IMR-90 (cell line): Measurements from ENCODE around the gene SMARCA2. TPM values are rescaled to one million over a fixed set of nuclear protein-coding genes. Genes with fewer than 3 reads are reported as not detected.

Experiments used
- ATAC-seq: fragments of 200-7000 bp; cut with Tn5 transposase; 2 replicates; pipeline ENCODE4 v1.9.1; 2020; ENCODE audit warnings: low read depth, mild to moderate bottlenecking, moderate library complexity
- BruUV-seq: library from RNA; stranded (reverse); fragments of 400-500 nt; replicated peaks from 2 replicates; lab custom pipeline; 2021; lab: Mats Ljungman, UMichigan
- CTCF ChIA-PET: fragments of 300-600 bp; formaldehyde crosslinking; extraction: SDS; loops from one replicate; lab custom pipeline; 2021; ENCODE audit warnings: antibody characterized with exemption; lab: Yijun Ruan, JAX
- POLR2A ChIA-PET: fragments of 300-600 bp; sonication (Branson Sonifier 250); formaldehyde crosslinking; loops from one replicate; lab custom pipeline; 2022; ENCODE audit warnings: antibody characterized with exemption; ENCODE audit not compliant: unreplicated experiment; lab: Charles Lee
- DNase-seq: peaks from one replicate; pipeline ENCODE4 v3.0.0; 2013
- H2AFZ ChIP-seq: replicated peaks from 2 replicates; pipeline ENCODE3; 2013; ENCODE audit warnings: low read length, mild to moderate bottlenecking; ENCODE audit not compliant: poor library complexity
- H2AK5ac ChIP-seq: 2 replicates; pipeline ENCODE4 v1.6.1; 2013; ENCODE audit warnings: low read depth, low read length, inconsistent platforms
- H2AK9ac ChIP-seq: replicated peaks from 2 replicates; pipeline ENCODE3; 2013; ENCODE audit warnings: mild to moderate bottlenecking, low read depth, low read length, moderate library complexity; ENCODE audit not compliant: poor library complexity
- H2BK120ac ChIP-seq: 2 replicates; pipeline ENCODE4 v1.6.1; 2013; ENCODE audit warnings: low read depth, low read length, inconsistent platforms
- H2BK15ac ChIP-seq: 3 replicates; pipeline ENCODE4 v1.6.1; 2013; ENCODE audit warnings: low read depth, low read length, inconsistent platforms
- H2BK20ac ChIP-seq: 2 replicates; pipeline ENCODE4 v1.6.1; 2013; ENCODE audit warnings: low read depth, mild to moderate bottlenecking, inconsistent platforms, low read length, moderate library complexity
- H2BK5ac ChIP-seq: 2 replicates; pipeline ENCODE4 v1.6.1; 2013; ENCODE audit warnings: mild to moderate bottlenecking, low read depth, low read length, inconsistent platforms; ENCODE audit not compliant: poor library complexity, severe bottlenecking
- H3K14ac ChIP-seq: replicated peaks from 2 replicates; pipeline ENCODE4 v1.6.1; 2013; ENCODE audit warnings: low read depth, low read length, inconsistent platforms
- H3K18ac ChIP-seq: 2 replicates; pipeline ENCODE4 v1.6.1; 2013; ENCODE audit warnings: low read depth, low read length, control low read depth
- H3K23ac ChIP-seq: 2 replicates; pipeline ENCODE4 v1.6.1; 2013; ENCODE audit warnings: low read depth, low read length, inconsistent platforms
- H3K27ac ChIP-seq: 2 replicates; pipeline ENCODE4 v1.5.1; 2013; ENCODE audit warnings: mild to moderate bottlenecking, control low read depth, low read length; ENCODE audit not compliant: insufficient read depth
- H3K27me3 ChIP-seq: 2 replicates; pipeline ENCODE4 v1.6.1; 2013; ENCODE audit warnings: low read length; ENCODE audit not compliant: control insufficient read depth, insufficient read depth
- H3K36me3 ChIP-seq: 2 replicates; pipeline ENCODE4 v1.6.1; 2013; ENCODE audit warnings: low read length, mixed read lengths; ENCODE audit not compliant: control insufficient read depth, insufficient read depth
- H3K4ac ChIP-seq: 2 replicates; pipeline ENCODE4 v1.6.1; 2013; ENCODE audit warnings: low read depth, low read length, inconsistent platforms
- H3K4me1 ChIP-seq: 2 replicates; pipeline ENCODE4 v1.6.1; 2013; ENCODE audit warnings: low read length, mixed read lengths; ENCODE audit not compliant: control insufficient read depth, insufficient read depth
- H3K4me2 ChIP-seq: 2 replicates; pipeline ENCODE4 v1.6.1; 2013; ENCODE audit warnings: low read depth, mild to moderate bottlenecking, control low read depth, low read length, moderate library complexity
- H3K4me3 ChIP-seq: 2 replicates; pipeline ENCODE4 v1.5.1; 2013; ENCODE audit warnings: low read depth, mild to moderate bottlenecking, control low read depth, low read length, moderate library complexity; ENCODE audit not compliant: insufficient read depth
- H3K56ac ChIP-seq: 2 replicates; pipeline ENCODE4 v1.6.1; 2013; ENCODE audit warnings: low read length, inconsistent platforms; ENCODE audit not compliant: insufficient read depth; ENCODE audit errors: extremely low read depth
- H3K79me1 ChIP-seq, 2 experiments: 2 replicates each; pipeline ENCODE4 v1.6.1; 2013; ENCODE audit warnings: low read length in 2 of 2, inconsistent platforms in 1 of 2, low read depth in 1 of 2
- H3K9ac ChIP-seq: 2 replicates; pipeline ENCODE4 v1.6.1; 2013; ENCODE audit warnings: low read depth, low read length, control low read depth
- H3K9me1 ChIP-seq: 2 replicates; pipeline ENCODE4 v1.6.1; 2013; ENCODE audit warnings: low read length, inconsistent platforms; ENCODE audit not compliant: insufficient read depth
- H3K9me3 ChIP-seq: 2 replicates; pipeline ENCODE4 v1.6.1; 2013; ENCODE audit warnings: low read length; ENCODE audit not compliant: control insufficient read depth, insufficient read depth
- H4K20me1 ChIP-seq: 2 replicates; pipeline ENCODE4 v1.6.1; 2013; ENCODE audit warnings: low read length, inconsistent platforms; ENCODE audit not compliant: insufficient read depth
- H4K5ac ChIP-seq: 2 replicates; pipeline ENCODE4 v1.6.1; 2013; ENCODE audit warnings: mild to moderate bottlenecking, low read depth, low read length, control low read depth
- H4K8ac ChIP-seq, 2 experiments: 2 replicates each; pipeline ENCODE4 v1.6.1; 2013; ENCODE audit warnings: low read depth in 2 of 2, low read length in 2 of 2, control low read depth in 1 of 2, inconsistent platforms in 1 of 2
- H4K91ac ChIP-seq: 2 replicates; pipeline ENCODE4 v1.6.1; 2013; ENCODE audit warnings: low read depth, low read length, inconsistent platforms; ENCODE audit not compliant: insufficient read depth
- BHLHE40 ChIP-seq: fragments of 150-350 bp; IDR thresholded peaks from 2 replicates; pipeline ENCODE4 v1.6.1; 2016; ENCODE audit warnings: mild to moderate bottlenecking, low read depth, low read length
- CHD1 ChIP-seq: IDR thresholded peaks from 2 replicates; pipeline ENCODE4 v1.6.1; 2012; ENCODE audit warnings: low read depth, low read length, improper control_type of control experiment
- ELK1 ChIP-seq: fragments of 150-350 bp; IDR thresholded peaks from 2 replicates; pipeline ENCODE4 v1.6.1; 2016; ENCODE audit warnings: low read depth, mild to moderate bottlenecking, low read length, moderate library complexity, borderline replicate concordance
- FOS ChIP-seq: fragments of 150-350 bp; IDR thresholded peaks from 2 replicates; pipeline ENCODE4 v1.6.1; 2016; ENCODE audit warnings: low read depth, low read length
- MAFK ChIP-seq: IDR thresholded peaks from 2 replicates; pipeline ENCODE4 v1.6.1; 2012; ENCODE audit warnings: low read depth, low read length, improper control_type of control experiment
- MXI1 ChIP-seq: IDR thresholded peaks from 2 replicates; pipeline ENCODE4 v1.6.1; 2012; ENCODE audit warnings: low read depth, mild to moderate bottlenecking, low read length, moderate library complexity, borderline replicate concordance
- NFE2L2 ChIP-seq: fragments of 150-350 bp; IDR thresholded peaks from 2 replicates; pipeline ENCODE4 v1.6.1; 2016; ENCODE audit warnings: low read depth, mild to moderate bottlenecking, low read length
- POLR2A ChIP-seq: IDR thresholded peaks from 2 replicates; pipeline ENCODE4 v1.6.1; 2012; ENCODE audit warnings: mild to moderate bottlenecking, low read depth, low read length
- RAD21 ChIP-seq: IDR thresholded peaks from 2 replicates; pipeline ENCODE4 v1.6.1; 2012; ENCODE audit warnings: low read length, improper control_type of control experiment
- RCOR1 ChIP-seq: IDR thresholded peaks from 2 replicates; pipeline ENCODE4 v1.6.1; 2012; ENCODE audit warnings: mild to moderate bottlenecking, low read length, improper control_type of control experiment; ENCODE audit not compliant: insufficient replicate concordance
- SMC3 ChIP-seq: fragments of 150-350 bp; IDR thresholded peaks from 2 replicates; pipeline ENCODE4 v1.6.1; 2016; ENCODE audit warnings: low read depth, mild to moderate bottlenecking, antibody characterized with exemption, low read length, moderate library complexity
- WGBS, 2 experiments: methylation state at CpG; one replicate each; pipeline versions ENCODE4 v1.1.5 to v1.1.7; 2013; ENCODE audit warnings: missing lambda C conversion rate in 2 of 2; ENCODE audit not compliant: insufficient read length in 1 of 2; ENCODE audit errors: extremely low coverage in 2 of 2; 5-methylcytosine and 5-hydroxymethylcytosine counted together
- dilution Hi-C: fragments of 300-500 bp; cut with HindIII; formaldehyde crosslinking; loops from one replicate; pipeline ENCODE4 v1.14.3; 2018; ENCODE audit warnings: low sequenced_read_pairs; ENCODE audit not compliant: unreplicated experiment
- in situ Hi-C: fragments of 300-500 bp; cut with MboI; formaldehyde crosslinking; loops from 3 replicates; pipeline ENCODE4 v1.14.3; 2019; ENCODE audit warnings: low sequenced_read_pairs, inconsistent platforms, mixed read lengths
- intact Hi-C: fragments of 100-400 bp; cut with micrococcal nuclease; formaldehyde crosslinking; loops from 2 replicates; pipeline ENCODE4 v1.10.0; 2022
- polyA plus RNA-seq, 3 experiments: library from polyadenylated mRNA; depleted of rRNA; stranded (reverse); fragments of >200 nt; gene quantifications; 2 replicates each; pipeline ENCODE4 v1.2.3, GENCODE V29; 2012; ENCODE audit warnings: low replicate concordance in 1 of 3
- total RNA-seq: library from RNA; depleted of rRNA; stranded (reverse); fragments of >200 nt; gene quantifications from 2 replicates; pipeline ENCODE4 v1.2.3, GENCODE V29; 2012
- TF ChIP-seq, protein P1 (sequence below): fragments of 150-350 bp; IDR thresholded peaks from 2 replicates; pipeline ENCODE4 v1.6.1; 2017; ENCODE audit warnings: mild to moderate bottlenecking, antibody characterized with exemption, low read length, low read depth
- TF ChIP-seq, protein P2 (sequence below): conservative IDR thresholded peaks from 2 replicates; pipeline ENCODE4 v1.5.1; 2012; ENCODE audit warnings: mild to moderate bottlenecking, low read depth, low read length, improper control_type of control experiment

Gene SMARCA2
- total and polyA plus RNA-seq, 2 of the 4 experiments (the other 2 are of a cell fraction): 25.3 to 26.7 TPM

- TF ChIP-seq RAD21: no peak
- no peak for TF ChIP-seq MAFK
Measured at GRCh38 chr9:2039294-2040180, 24.4 kb downstream of the SMARCA2 start (continued).

- Histone ChIP-seq H3K18ac (no peak overlapping the region), H3K27ac (no peak overlapping the region), H4K5ac (no peak overlapping the region), H2AK9ac (no peak overlapping the region), H4K20me1 (no peaks in the 10 kb centered on the region), H3K36me3 (peaks cover 14% of the 10 kb centered on the region; the same call in 1 of the 2 replicates), H3K4me1 (no peaks in the 10 kb centered on the region), H2AK5ac (no peak overlapping the region), H3K4me2 (no peak overlapping the region), H2BK120ac (no peak overlapping the region), H2BK15ac (no peak overlapping the region), H3K56ac (no peak overlapping the region), H3K14ac (no peak overlapping the region), H3K4ac (no peak overlapping the region), H2BK5ac (no peak overlapping the region), H3K4me3 (no peak overlapping the region), H3K27me3 (no peaks in the 10 kb centered on the region), H2AFZ (no peak overlapping the region), H3K9ac (no peak overlapping the region), H3K9me3 (no peaks in the 10 kb centered on the region), H4K91ac (no peak overlapping the region), H3K79me1 (peaks cover 0 to 3% of the 10 kb centered on the region in 2 experiments; a peak in 2 of 4 replicates), H3K23ac (no peak overlapping the region), H4K8ac (no peak overlapping the region), H2BK20ac (no peak overlapping the region), H3K9me1 (no peaks in the 10 kb centered on the region)
- ATAC-seq: no peak
- ChIA-PET POLR2A (no interaction called here), CTCF (no interaction called here)
- intact Hi-C loops: no loop called here
- WGBS, 2 experiments: no CpG with 5 or more reads among the region's 3 CpGs
- dilution Hi-C loops: no loop called here
- in situ Hi-C loops: no loop called here
- no peak for DNase-seq
- BruUV-seq: no TSS peak
- TF ChIP-seq RCOR1 (no peak), CHD1 (no peak), POLR2A (no peak), NFE2L2 (no peak), ELK1 (no peak), FOS (no peak), MXI1 (no peak), SMC3 (no peak), BHLHE40 (no peak)
- TF ChIP-seq, protein P1, sequence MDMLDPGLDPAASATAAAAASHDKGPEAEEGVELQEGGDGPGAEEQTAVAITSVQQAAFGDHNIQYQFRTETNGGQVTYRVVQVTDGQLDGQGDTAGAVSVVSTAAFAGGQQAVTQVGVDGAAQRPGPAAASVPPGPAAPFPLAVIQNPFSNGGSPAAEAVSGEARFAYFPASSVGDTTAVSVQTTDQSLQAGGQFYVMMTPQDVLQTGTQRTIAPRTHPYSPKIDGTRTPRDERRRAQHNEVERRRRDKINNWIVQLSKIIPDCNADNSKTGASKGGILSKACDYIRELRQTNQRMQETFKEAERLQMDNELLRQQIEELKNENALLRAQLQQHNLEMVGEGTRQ: no peak
- TF ChIP-seq, protein P2, sequence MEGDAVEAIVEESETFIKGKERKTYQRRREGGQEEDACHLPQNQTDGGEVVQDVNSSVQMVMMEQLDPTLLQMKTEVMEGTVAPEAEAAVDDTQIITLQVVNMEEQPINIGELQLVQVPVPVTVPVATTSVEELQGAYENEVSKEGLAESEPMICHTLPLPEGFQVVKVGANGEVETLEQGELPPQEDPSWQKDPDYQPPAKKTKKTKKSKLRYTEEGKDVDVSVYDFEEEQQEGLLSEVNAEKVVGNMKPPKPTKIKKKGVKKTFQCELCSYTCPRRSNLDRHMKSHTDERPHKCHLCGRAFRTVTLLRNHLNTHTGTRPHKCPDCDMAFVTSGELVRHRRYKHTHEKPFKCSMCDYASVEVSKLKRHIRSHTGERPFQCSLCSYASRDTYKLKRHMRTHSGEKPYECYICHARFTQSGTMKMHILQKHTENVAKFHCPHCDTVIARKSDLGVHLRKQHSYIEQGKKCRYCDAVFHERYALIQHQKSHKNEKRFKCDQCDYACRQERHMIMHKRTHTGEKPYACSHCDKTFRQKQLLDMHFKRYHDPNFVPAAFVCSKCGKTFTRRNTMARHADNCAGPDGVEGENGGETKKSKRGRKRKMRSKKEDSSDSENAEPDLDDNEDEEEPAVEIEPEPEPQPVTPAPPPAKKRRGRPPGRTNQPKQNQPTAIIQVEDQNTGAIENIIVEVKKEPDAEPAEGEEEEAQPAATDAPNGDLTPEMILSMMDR: no peak
Measured at GRCh38 chr9:2040828-2041227, 25.7 kb downstream of the SMARCA2 start.
